VCaP (cell line): Measurements from ENCODE around the gene UBAP1L.
"Not testable (repeated sequence)": the region's sequence is repeated elsewhere in the genome, so short reads cannot be mapped to it uniquely, and the experiment has no call there.

Source experiments
- H3K27ac ChIP-seq: fragments of 450-650 bp; 2 replicates; pipeline ENCODE4 v1.5.1; 2017
- TF ChIP-seq, protein P1 (sequence below): fragments of 450-650 bp; conservative IDR thresholded peaks from 2 replicates; pipeline ENCODE4 v1.5.1; 2017; ENCODE audit warnings: mild to moderate bottlenecking, moderate library complexity

The UBAP1L gene

DNA sequence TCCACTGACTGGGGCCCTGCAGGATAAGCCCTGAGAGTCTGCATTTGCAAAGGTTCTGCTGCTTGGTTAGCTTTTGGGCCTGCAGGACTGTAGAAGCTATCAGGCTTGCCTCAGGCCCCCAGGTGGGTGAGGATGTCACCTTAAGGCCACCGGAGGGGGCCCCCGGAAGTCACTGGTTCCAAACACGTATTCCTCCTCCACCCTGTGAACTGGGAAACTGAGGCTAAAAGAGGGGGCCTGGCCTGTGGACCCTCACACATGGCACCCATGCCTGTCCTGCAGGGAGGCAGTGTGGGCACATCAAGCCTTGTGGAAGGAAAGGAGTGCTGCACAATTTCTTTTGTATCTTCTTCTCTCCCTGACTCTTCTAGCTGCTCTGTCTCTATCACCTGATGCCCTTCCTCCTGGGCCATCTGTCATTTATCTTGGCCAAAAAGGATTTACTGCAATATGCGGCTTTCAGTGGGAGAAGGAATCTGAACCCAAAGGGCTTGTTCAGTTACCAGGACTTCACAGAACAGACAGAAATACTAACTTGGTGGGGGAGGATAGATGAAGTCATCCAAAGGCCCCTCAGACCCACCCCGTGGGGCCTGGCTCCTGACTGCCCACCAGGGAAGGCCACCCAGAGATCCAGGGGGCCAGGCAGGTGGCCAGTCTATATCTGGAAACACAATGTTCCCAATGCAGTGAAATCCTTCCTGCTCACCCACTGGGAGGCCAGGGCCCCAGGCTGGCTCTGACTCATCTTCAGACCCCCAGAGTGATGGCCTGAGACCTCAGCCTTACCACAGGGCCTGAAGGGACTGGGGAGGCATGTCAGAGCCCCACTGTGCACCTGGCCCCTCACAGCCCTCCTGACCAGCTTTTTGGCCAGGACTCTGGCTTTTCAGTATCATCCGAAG lies 18.3 kb downstream of the UBAP1L start:
- TF ChIP-seq, protein P1, sequence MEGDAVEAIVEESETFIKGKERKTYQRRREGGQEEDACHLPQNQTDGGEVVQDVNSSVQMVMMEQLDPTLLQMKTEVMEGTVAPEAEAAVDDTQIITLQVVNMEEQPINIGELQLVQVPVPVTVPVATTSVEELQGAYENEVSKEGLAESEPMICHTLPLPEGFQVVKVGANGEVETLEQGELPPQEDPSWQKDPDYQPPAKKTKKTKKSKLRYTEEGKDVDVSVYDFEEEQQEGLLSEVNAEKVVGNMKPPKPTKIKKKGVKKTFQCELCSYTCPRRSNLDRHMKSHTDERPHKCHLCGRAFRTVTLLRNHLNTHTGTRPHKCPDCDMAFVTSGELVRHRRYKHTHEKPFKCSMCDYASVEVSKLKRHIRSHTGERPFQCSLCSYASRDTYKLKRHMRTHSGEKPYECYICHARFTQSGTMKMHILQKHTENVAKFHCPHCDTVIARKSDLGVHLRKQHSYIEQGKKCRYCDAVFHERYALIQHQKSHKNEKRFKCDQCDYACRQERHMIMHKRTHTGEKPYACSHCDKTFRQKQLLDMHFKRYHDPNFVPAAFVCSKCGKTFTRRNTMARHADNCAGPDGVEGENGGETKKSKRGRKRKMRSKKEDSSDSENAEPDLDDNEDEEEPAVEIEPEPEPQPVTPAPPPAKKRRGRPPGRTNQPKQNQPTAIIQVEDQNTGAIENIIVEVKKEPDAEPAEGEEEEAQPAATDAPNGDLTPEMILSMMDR: no peak
- H3K27ac ChIP-seq: no peak overlapping the region

GRCh38 chr15:65095747-65096104 lies 19.3 kb downstream of the UBAP1L start:
- TF ChIP-seq, protein P1: no peak

DNA sequence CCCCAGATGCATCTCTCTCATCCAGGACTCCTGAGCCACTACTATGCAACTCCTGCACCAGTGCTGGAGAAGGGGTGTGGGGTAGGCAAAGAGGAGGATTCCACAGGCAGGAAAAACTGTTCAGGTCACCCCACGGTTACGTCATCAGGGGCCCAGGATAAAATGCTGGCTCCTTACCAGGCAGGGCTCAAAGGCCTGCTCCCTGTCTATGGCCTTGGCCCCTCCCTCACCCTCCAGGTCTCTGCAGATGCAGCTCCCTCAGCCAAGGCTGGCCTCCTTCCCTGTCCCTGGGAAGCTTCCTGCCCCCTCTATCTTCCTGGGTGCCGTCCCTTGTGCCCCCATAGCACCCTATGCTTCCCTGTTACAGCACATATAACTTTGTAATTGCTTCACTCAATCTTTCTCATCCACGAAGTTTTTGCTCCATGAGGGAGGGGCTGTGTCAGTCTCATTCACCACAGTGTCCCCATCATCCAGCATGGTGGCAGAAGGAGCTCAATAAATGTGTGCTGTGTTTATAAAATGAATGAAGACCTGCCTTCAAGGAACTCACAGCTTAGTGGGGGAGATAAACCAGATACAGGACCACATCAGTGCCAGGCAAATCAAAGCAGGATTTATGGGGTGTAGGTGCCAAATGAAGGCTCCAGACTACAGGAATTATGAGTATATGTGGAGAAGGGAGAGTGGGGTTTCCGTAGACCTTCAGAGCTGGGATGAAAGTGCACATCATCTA lies 19.8 kb downstream of the UBAP1L start:
- TF ChIP-seq, protein P1: no peak
- no peak overlapping the region for H3K27ac ChIP-seq

More at GRCh38 chr15:65095747-65096104, 19.3 kb downstream of the UBAP1L start:
- H3K27ac ChIP-seq: no peak overlapping the region

- H3K27ac ChIP-seq: no peak overlapping the region
- TF ChIP-seq, protein P1: no peak
Measured at GRCh38 chr15:65094294-65094995, 20.6 kb downstream of the UBAP1L start.

DNA sequence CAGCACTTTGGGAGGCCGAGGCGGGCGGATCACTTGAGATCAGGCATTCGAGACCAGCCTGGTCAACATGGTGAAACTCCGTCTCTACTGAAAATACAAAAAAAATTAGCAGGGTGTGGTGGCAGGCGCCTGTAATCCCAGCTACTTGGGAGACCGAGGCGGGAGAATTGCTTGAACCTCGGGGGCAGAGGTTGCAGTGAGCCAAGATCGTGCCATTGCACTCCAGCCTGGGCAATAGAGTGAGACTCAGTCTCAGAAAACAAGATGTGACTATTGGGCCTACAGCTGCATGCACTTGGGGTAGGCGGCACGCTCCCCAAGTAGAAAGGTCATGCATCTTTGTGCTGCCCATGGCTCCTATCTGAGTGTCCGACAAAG lies 21.2 kb downstream of the UBAP1L start:
- not testable (repeated sequence) for H3K27ac ChIP-seq

GRCh38 chr15:65092911-65093792 lies 21.8 kb downstream of the UBAP1L start:
- no peak overlapping the region for H3K27ac ChIP-seq
- TF ChIP-seq, protein P1: no peak

DNA sequence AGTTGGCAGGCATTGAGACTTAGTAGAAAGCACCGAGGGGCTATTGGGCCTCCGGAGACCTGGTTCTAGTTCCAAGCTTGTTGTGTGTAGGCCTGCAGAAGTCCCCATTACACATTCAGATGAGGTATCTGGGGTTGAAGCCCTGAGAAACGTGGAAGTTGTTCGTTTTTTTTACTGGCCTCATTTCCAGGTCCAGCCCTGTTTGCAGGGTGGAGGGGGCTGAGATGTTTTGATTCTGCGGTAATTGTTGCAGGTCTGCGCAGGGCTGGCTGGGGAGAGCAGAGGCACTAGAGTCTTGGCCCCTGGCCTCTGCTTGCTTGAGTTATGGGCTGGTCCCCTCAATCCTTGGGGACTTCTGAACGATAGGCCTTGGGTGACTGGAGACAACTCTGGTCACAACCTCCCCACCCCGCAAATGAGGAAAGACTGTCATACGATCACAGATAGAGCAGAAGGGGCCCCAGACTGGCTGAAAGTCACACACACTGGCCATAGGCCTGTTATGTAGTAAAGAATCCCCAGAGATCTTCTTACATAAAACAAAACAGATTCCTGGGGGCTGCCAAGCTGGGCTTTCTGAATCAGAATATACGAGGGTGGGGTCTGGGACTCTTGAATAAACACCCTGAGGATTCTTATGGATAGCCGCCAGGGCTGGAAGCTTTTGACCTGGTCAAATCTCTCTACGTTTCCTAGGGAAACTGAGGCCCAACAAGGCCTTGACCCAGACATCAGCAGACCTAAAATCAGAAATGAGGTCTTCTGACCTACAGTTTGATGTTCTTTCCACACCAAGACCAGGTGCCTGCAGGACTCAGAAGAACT lies 22.8 kb downstream of the UBAP1L start:
- TF ChIP-seq, protein P1: no peak
- H3K27ac ChIP-seq: no peak overlapping the region
